Prostate gland (tissue), 2 donors: ENCODE data around the gene GKAP1.

Experiments used
- CTCF ChIP-seq, 4 experiments: fragments of 200-600 bp in 2 of 4; fragments of 450-650 bp in 2 of 4; sonication (generic) in 2 of 4; IDR thresholded peaks; 1 replicate in 3 of 4; 2 replicates in 1 of 4; pipeline ENCODE4 v1.5.1; 2016 to 2019; ENCODE audit warnings: antibody characterized with exemption in 4 of 4, mild to moderate bottlenecking in 2 of 4, moderate library complexity in 2 of 4
- POLR2A ChIP-seq: fragments of 450-650 bp; IDR thresholded peaks from one replicate; pipeline ENCODE4 v1.6.1; 2016; ENCODE audit warnings: antibody characterized with exemption, mild to moderate bottlenecking
- POLR2AphosphoS5 ChIP-seq: sonication (generic); formaldehyde crosslinking; IDR thresholded peaks from one replicate; pipeline ENCODE4 v1.6.1; 2017; ENCODE audit warnings: antibody characterized with exemption

GRCh38 chr9:83754383-83754977, 63.1 kb downstream of the GKAP1 start:
- TF ChIP-seq CTCF (IDR thresholded peaks at IDR 0.05) (no peak), POLR2A (no peak), POLR2AphosphoS5 (no peak)
